ENCODE data around the gene SAP130. TPM values are rescaled to one million over a fixed set of nuclear protein-coding genes. Genes with fewer than 3 reads are reported as not detected.

The SAP130 gene
- polyA plus RNA-seq, 1 donor (not counting 4 experiments of a cell fraction or from before 2014, with no cell fraction given) = 11.6 TPM

GRCh38 chr2:127985735-127986134 lies 42.1 kb downstream of the SAP130 start:
- Histone ChIP-seq H3K9me3 (ENCODE audit: control insufficient read depth, low read depth, low read length) (no peaks in the 10 kb centered on the region), H3K36me3 (ENCODE audit: control insufficient read depth in 2 of 2, extremely low read depth in 1 of 2, insufficient read depth in 2 of 2, low read length in 2 of 2) (peaks cover 30 to 34% of the 10 kb centered on the region in 2 experiments), H3K9ac (ENCODE audit: control insufficient read depth, extremely low read depth, insufficient read depth, low read length) (no peak overlapping the region), H2AFZ (ENCODE audit: control insufficient read depth, low read length) (no peak overlapping the region), H4K20me1 (ENCODE audit: control insufficient read depth, extremely low read depth, insufficient read depth, low read length) (no peaks in the 10 kb centered on the region), H3K9me1 (ENCODE audit: control insufficient read depth, extremely low read depth, insufficient read depth, low read length) (no peaks in the 10 kb centered on the region), H3K4me3 (ENCODE audit: control insufficient read depth in 2 of 3, extremely low read depth in 1 of 3, insufficient read depth in 2 of 3, low read depth in 1 of 3, low read length in 3 of 3) (no peak overlapping the region), H3K4me2 (ENCODE audit: control insufficient read depth, extremely low read depth, insufficient read depth, low read depth, low read length) (no peak overlapping the region), H3K79me2 (ENCODE audit: control insufficient read depth, insufficient read depth, low read length) (no peaks in the 10 kb centered on the region), H3K27ac (ENCODE audit: control insufficient read depth, insufficient read depth, low read length) (no peak overlapping the region), H3K27me3 (ENCODE audit: control insufficient read depth, extremely low read depth, insufficient read depth, low read length) (no peaks in the 10 kb centered on the region), H3K4me1 (ENCODE audit: control insufficient read depth, extremely low read depth, insufficient read depth, low read length) (no peaks in the 10 kb centered on the region)
- TF ChIP-seq CTCF (optimal IDR thresholded peaks at IDR 0.05 in 1 of 3, IDR thresholded peaks at IDR 0.05 in 1 of 3, conservative IDR thresholded peaks at IDR 0.05 in 1 of 3; ENCODE audit: extremely low read depth in 1 of 3, insufficient read depth in 2 of 3, low read length in 3 of 3) = no peak
- no peak for TF ChIP-seq EZH2 (IDR thresholded peaks at IDR 0.05; ENCODE audit: low read length)
- no peak for FAIRE-seq
- dilution Hi-C loops (cut with MboI; ENCODE audit: extremely low pct_ligation_motif_present, low sequenced_read_pairs) = no loop called here
- no peak for DNase-seq (ENCODE audit: low read depth, low spot score)

- no peaks in the 10 kb centered on the region for H3K9me3 ChIP-seq (ENCODE audit: control insufficient read depth, low read depth, low read length)
- H3K9me1 ChIP-seq (ENCODE audit: control insufficient read depth, extremely low read depth, insufficient read depth, low read length) = no peaks in the 10 kb centered on the region
- no peaks in the 10 kb centered on the region for H3K27me3 ChIP-seq (ENCODE audit: control insufficient read depth, extremely low read depth, insufficient read depth, low read length)
- DNase-seq (ENCODE audit: low read depth, low spot score) (no peak), FAIRE-seq (no peak)
- H4K20me1 ChIP-seq (ENCODE audit: control insufficient read depth, extremely low read depth, insufficient read depth, low read length) = no peaks in the 10 kb centered on the region
- no peaks in the 10 kb centered on the region for H3K4me1 ChIP-seq (ENCODE audit: control insufficient read depth, extremely low read depth, insufficient read depth, low read length)
- no peak overlapping the region for H2AFZ ChIP-seq (ENCODE audit: control insufficient read depth, low read length)
- TF ChIP-seq CTCF (optimal IDR thresholded peaks at IDR 0.05 in 1 of 3, IDR thresholded peaks at IDR 0.05 in 1 of 3, conservative IDR thresholded peaks at IDR 0.05 in 1 of 3; ENCODE audit: extremely low read depth in 1 of 3, insufficient read depth in 2 of 3, low read length in 3 of 3) (no peak), EZH2 (IDR thresholded peaks at IDR 0.05; ENCODE audit: low read length) (no peak)
- H3K27ac ChIP-seq (ENCODE audit: control insufficient read depth, insufficient read depth, low read length) = no peak overlapping the region
- no peak overlapping the region for H3K9ac ChIP-seq (ENCODE audit: control insufficient read depth, extremely low read depth, insufficient read depth, low read length)
- peaks cover 30 to 36% of the 10 kb centered on the region in 2 experiments for H3K36me3 ChIP-seq (ENCODE audit: control insufficient read depth in 2 of 2, extremely low read depth in 1 of 2, insufficient read depth in 2 of 2, low read length in 2 of 2)
- no peaks in the 10 kb centered on the region for H3K79me2 ChIP-seq (ENCODE audit: control insufficient read depth, insufficient read depth, low read length)
- H3K4me3 ChIP-seq (ENCODE audit: control insufficient read depth in 2 of 3, extremely low read depth in 1 of 3, insufficient read depth in 2 of 3, low read depth in 1 of 3, low read length in 3 of 3) = no peak overlapping the region
- dilution Hi-C loops (cut with MboI; ENCODE audit: extremely low pct_ligation_motif_present, low sequenced_read_pairs) = no loop called here
- no peak overlapping the region for H3K4me2 ChIP-seq (ENCODE audit: control insufficient read depth, extremely low read depth, insufficient read depth, low read depth, low read length)
Observed at GRCh38 chr2:127985026-127985734, 42.7 kb downstream of the SAP130 start.

Data from keratinocyte (primary cell).